Osteocyte (in vitro differentiated cells): ENCODE data around the gene RASGEF1B. TPM values are rescaled to one million over a fixed set of nuclear protein-coding genes. Genes with fewer than 3 reads are reported as not detected.

Source experiments
- DNase-seq: peaks from one replicate; pipeline ENCODE4 v3.0.0; 2021; ENCODE audit warnings: mixed read lengths; ENCODE audit not compliant: unreplicated experiment; ENCODE audit errors: extremely low spot score
- H3K27ac Mint-ChIP-seq: one replicate; pipeline ENCODE4 v1.8.0; 2021; ENCODE audit warnings: mild to moderate bottlenecking, mixed read lengths; ENCODE audit not compliant: unreplicated experiment
- H3K27me3 Mint-ChIP-seq: one replicate; pipeline ENCODE4 v1.8.0; 2021; ENCODE audit warnings: mixed read lengths; ENCODE audit not compliant: unreplicated experiment
- H3K36me3 Mint-ChIP-seq: one replicate; pipeline ENCODE4 v1.8.0; 2021; ENCODE audit warnings: mixed read lengths; ENCODE audit not compliant: unreplicated experiment
- H3K4me1 Mint-ChIP-seq: one replicate; pipeline ENCODE4 v1.8.0; 2021; ENCODE audit warnings: mixed read lengths; ENCODE audit not compliant: unreplicated experiment
- H3K4me3 Mint-ChIP-seq: one replicate; pipeline ENCODE4 v1.8.0; 2021; ENCODE audit warnings: mild to moderate bottlenecking, moderate library complexity, mixed read lengths; ENCODE audit not compliant: unreplicated experiment
- H3K9me3 Mint-ChIP-seq: one replicate; pipeline ENCODE4 v1.8.0; 2021; ENCODE audit warnings: mixed read lengths; ENCODE audit not compliant: unreplicated experiment
- total RNA-seq: library from RNA; stranded (reverse); gene quantifications from 2 replicates; pipeline ENCODE4 v1.2.1, GENCODE V29; 2021
- TF ChIP-seq, protein P1 (sequence below): fragments of 200-600 bp; sonication (generic); IDR thresholded peaks from 2 replicates; pipeline ENCODE4 v1.5.0; 2021; ENCODE audit warnings: antibody characterized with exemption, mild to moderate bottlenecking, moderate library complexity

RASGEF1B gene
- total RNA-seq, 1 donor from 2014 or later: 0.64 TPM

DNA sequence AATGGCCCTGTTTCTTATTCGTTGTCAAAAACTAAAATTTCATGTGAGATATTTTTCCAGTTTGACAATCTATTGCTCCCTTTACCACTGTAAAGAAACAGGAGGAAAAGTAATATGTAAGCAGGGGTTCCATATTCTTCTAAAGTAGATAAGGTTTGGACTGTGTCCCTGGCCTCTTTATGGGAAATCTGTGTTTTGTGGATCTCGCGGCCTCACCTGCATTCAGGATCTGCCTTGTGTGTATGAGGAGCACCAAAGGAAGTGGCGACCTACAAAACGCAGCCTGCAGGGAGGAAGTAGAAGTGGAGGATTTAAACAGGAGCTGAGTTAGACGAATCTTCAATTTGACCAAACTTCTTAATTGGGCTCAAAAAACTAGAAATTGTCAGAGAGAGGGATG lies 67.0 kb downstream of the RASGEF1B start:
- no peaks in the 10 kb centered on the region for H3K36me3 Mint-ChIP-seq
- H3K27ac Mint-ChIP-seq: no peak overlapping the region
- TF ChIP-seq, protein P1, sequence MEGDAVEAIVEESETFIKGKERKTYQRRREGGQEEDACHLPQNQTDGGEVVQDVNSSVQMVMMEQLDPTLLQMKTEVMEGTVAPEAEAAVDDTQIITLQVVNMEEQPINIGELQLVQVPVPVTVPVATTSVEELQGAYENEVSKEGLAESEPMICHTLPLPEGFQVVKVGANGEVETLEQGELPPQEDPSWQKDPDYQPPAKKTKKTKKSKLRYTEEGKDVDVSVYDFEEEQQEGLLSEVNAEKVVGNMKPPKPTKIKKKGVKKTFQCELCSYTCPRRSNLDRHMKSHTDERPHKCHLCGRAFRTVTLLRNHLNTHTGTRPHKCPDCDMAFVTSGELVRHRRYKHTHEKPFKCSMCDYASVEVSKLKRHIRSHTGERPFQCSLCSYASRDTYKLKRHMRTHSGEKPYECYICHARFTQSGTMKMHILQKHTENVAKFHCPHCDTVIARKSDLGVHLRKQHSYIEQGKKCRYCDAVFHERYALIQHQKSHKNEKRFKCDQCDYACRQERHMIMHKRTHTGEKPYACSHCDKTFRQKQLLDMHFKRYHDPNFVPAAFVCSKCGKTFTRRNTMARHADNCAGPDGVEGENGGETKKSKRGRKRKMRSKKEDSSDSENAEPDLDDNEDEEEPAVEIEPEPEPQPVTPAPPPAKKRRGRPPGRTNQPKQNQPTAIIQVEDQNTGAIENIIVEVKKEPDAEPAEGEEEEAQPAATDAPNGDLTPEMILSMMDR: no peak
- H3K9me3 Mint-ChIP-seq: no peaks in the 10 kb centered on the region
- peaks cover 18% of the 10 kb centered on the region for H3K27me3 Mint-ChIP-seq
- no peak overlapping the region for H3K4me3 Mint-ChIP-seq
- peaks cover 3% of the 10 kb centered on the region for H3K4me1 Mint-ChIP-seq
- no peak for DNase-seq

DNA sequence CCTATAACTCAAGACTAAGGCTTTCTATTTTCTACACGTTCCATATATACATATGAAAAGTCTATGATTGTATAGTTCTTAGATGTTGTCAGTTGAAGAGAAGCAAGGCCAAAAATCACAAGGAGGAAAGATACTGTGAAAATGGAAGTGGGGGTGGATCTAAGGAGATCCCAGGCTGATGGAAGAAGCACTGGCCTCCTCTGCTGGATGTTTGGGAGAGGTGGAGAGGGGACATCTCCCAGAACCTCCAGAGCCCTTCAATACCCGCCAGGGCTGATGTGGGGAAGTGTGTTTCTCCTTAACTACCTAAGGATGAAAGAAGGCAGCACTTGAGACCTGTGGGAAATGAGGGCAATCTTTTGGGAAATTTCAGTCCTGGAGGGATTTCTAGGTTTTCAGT lies 67.4 kb downstream of the RASGEF1B start:
- TF ChIP-seq, protein P1: no peak

DNA sequence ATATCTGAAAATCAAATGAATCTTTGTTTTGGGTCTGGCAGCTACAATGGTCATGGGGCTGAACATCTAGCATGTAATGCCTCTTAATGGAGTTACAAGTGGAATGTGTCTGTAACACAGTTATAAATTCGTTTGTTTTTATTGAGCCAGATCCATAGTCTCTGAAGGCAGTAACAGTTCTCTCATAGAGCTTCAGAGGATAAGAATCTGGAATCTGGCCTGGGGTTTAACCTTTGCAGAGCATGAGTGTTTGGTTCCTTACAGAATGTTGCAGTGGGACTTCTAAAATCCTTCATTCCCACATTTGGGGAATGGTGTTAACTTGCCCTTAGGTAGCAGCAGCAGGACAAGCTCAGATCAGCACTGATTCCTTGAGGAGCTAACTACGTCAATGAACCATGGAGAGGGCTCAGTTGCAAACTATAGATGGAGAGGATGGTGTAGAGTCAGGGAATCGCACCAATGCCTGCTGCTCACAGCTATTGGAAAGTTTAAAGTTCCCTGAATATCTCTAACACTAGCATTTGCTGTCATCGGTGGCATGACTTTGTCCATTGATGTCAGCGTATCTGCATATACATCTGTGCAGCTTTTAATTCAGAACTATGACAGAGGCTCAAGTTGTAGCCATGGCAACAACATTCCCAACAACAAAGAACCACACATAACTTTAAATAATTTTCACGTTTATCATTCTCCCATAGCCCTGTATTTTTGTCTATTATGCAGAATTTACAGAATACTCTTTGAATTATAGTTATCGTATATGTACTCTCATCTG lies 72.2 kb downstream of the RASGEF1B start:
- no peak overlapping the region for H3K4me3 Mint-ChIP-seq
- no peak overlapping the region for H3K27ac Mint-ChIP-seq
- no peaks in the 10 kb centered on the region for H3K36me3 Mint-ChIP-seq
- no peaks in the 10 kb centered on the region for H3K4me1 Mint-ChIP-seq
- no peak for DNase-seq
- TF ChIP-seq, protein P1: no peak
- peaks cover 20% of the 10 kb centered on the region for H3K27me3 Mint-ChIP-seq
- H3K9me3 Mint-ChIP-seq: no peaks in the 10 kb centered on the region

More for the DNA sequence above, 67.4 kb downstream of the RASGEF1B start:
- no peak for DNase-seq
- no peak overlapping the region for H3K27ac Mint-ChIP-seq
- H3K9me3 Mint-ChIP-seq: no peaks in the 10 kb centered on the region
- H3K27me3 Mint-ChIP-seq: peaks cover 18% of the 10 kb centered on the region
- H3K4me3 Mint-ChIP-seq: no peak overlapping the region
- peaks cover 3% of the 10 kb centered on the region for H3K4me1 Mint-ChIP-seq
- H3K36me3 Mint-ChIP-seq: no peaks in the 10 kb centered on the region

DNA sequence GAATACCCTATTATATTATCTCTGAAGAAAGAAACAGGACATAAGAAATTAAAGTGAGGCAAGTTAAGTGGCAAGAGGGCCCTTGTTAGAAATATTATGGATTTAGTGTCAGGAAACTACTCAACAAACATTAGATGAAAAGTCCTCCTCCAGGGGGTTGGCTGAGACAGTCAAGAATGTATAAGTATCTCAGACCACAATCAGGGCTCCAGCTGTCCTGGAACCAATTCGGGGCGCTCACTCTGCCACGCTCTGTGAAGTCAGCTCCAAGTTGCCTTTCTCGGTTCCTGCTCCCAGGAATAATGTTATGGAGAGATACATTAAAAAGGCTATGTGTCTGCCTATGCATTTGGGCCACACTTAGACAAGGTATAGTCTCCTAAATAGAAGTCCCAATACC lies 73.3 kb downstream of the RASGEF1B start:
- H3K4me1 Mint-ChIP-seq: no peaks in the 10 kb centered on the region
- DNase-seq: no peak
- H3K4me3 Mint-ChIP-seq: no peak overlapping the region
- no peaks in the 10 kb centered on the region for H3K9me3 Mint-ChIP-seq
- TF ChIP-seq, protein P1: no peak
- H3K27me3 Mint-ChIP-seq: peaks cover 16% of the 10 kb centered on the region
- H3K27ac Mint-ChIP-seq: no peak overlapping the region
- H3K36me3 Mint-ChIP-seq: no peaks in the 10 kb centered on the region

DNA sequence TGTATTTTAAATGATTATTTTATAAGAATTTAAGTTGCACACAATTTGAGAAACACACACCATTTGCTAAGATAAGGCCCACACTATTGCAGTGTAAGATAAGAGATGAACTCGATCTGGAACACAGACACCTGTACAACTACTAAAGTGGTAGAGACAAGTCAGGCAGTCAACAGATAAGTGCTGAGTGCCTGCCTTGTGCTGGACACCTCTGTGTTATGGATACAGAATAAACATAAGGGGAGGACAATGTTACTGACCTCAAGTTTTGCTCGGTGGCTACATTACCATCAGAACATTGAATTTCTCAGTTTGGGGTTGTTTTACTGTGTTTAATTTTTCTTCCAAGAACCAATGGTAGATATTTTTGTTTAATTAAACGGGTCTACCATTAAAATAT lies 74.1 kb downstream of the RASGEF1B start:
- Mint-ChIP-seq H3K4me3 (no peak overlapping the region), H3K36me3 (no peaks in the 10 kb centered on the region), H3K9me3 (no peaks in the 10 kb centered on the region), H3K4me1 (no peaks in the 10 kb centered on the region), H3K27me3 (peaks cover 14% of the 10 kb centered on the region), H3K27ac (no peak overlapping the region)
- TF ChIP-seq, protein P1: no peak
- no peak for DNase-seq
